ENCODE measurements around the gene TAF10.

TAF10 gene

GRCh38 chr11:6623391-6624363 lies 11.7 kb upstream of the TAF10 start:
- no peak for DNase-seq (ENCODE audit: low read depth)

GRCh38 chr11:6622261-6623171 lies 10.5 kb upstream of the TAF10 start:
- DNase-seq (ENCODE audit: low read depth), result no peak

- no peak for DNase-seq (ENCODE audit: low read depth)
Measured at GRCh38 chr11:6621711-6622211, 9.7 kb upstream of the TAF10 start.

GRCh38 chr11:6620636-6621035 lies 8.6 kb upstream of the TAF10 start:
- no peak for DNase-seq (ENCODE audit: low read depth)

- peak; percentile 78 for DNase-seq (ENCODE audit: low read depth)
Measured at GRCh38 chr11:6619004-6619745, 7.2 kb upstream of the TAF10 start, which contains the start of gene TPP1. TPP1 (minus strand) TSS chr11:6619422; CDS start chr11:6619400, 22 bp downstream.

- no peak for DNase-seq (ENCODE audit: low read depth)
Measured at GRCh38 chr11:6618117-6619003, 6.3 kb upstream of the TAF10 start.

GRCh38 chr11:6617315-6617781 lies 5.3 kb upstream of the TAF10 start:
- DNase-seq (ENCODE audit: low read depth), result no peak

- no peak for DNase-seq (ENCODE audit: low read depth)
Measured at GRCh38 chr11:6616596-6617250, 4.7 kb upstream of the TAF10 start.

- DNase-seq (ENCODE audit: low read depth), result no peak
Measured at GRCh38 chr11:6615882-6616585, 4.0 kb upstream of the TAF10 start.

GRCh38 chr11:6615046-6615445 lies 3.0 kb upstream of the TAF10 start:
- no peak for DNase-seq (ENCODE audit: low read depth)

GRCh38 chr11:6614446-6614845 lies 2.4 kb upstream of the TAF10 start:
- DNase-seq (ENCODE audit: low read depth), result no peak

GRCh38 chr11:6613496-6613895 lies 1.5 kb upstream of the TAF10 start:
- no peak for DNase-seq (ENCODE audit: low read depth)

GRCh38 chr11:6611963-6612212 lies 128 bp downstream of the TAF10 start:
- no peak for DNase-seq (ENCODE audit: low read depth)

GRCh38 chr11:6611092-6611962 lies 689 bp downstream of the TAF10 start:
- DNase-seq (ENCODE audit: low read depth), result no peak

- no peak for DNase-seq (ENCODE audit: low read depth)
Measured at GRCh38 chr11:6610591-6610990, 1.4 kb downstream of the TAF10 start.

GRCh38 chr11:6609502-6610015 lies 2.5 kb downstream of the TAF10 start:
- DNase-seq (ENCODE audit: low read depth), result no peak

GRCh38 chr11:6608726-6609501 lies 3.1 kb downstream of the TAF10 start:
- no peak for DNase-seq (ENCODE audit: low read depth)

GRCh38 chr11:6608011-6608410 lies 4.0 kb downstream of the TAF10 start:
- no peak for DNase-seq (ENCODE audit: low read depth)

Measured in non-pigmented ciliary epithelial cell (primary cell).